Body of pancreas (tissue), 4 donors: Measurements from ENCODE around the gene IGBP1.

Source experiments
- POLR2A ChIP-seq, 3 donors: fragments of 450-650 bp; IDR thresholded peaks; one replicate each; pipeline ENCODE4 v1.6.1; 2016; ENCODE audit warnings: antibody characterized with exemption in 3 of 3, mild to moderate bottlenecking in 2 of 3
- TF ChIP-seq, protein P1 (sequence below), 7 experiments: fragments of 450-650 bp in 4 of 7; fragments of 200-600 bp in 3 of 7; sonication (generic) in 3 of 7; IDR thresholded peaks; one replicate each; pipeline ENCODE4 v1.5.1; 2016 to 2019; ENCODE audit warnings: antibody characterized with exemption in 7 of 7

DNA sequence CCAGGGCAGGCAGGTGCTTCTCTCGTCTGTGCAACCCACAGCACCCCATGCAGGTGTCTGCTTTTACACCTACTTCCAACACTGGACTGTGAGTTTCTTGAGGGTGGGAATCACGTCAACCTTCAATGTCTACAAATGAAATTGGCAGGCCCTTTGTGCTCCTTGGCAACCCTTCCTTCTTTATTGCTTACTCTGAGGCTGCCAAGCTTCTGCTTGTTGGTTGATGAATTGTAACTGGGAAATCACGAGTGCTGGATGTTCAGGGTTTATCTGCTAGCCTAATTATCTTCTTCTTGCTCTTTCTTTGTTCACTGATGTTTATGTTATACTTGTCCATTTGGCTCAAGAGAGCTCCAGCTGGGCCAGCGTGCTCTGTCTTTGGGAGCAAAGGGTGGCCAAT, 41.5 kb downstream of the IGBP1 start:
- TF ChIP-seq, protein P1, sequence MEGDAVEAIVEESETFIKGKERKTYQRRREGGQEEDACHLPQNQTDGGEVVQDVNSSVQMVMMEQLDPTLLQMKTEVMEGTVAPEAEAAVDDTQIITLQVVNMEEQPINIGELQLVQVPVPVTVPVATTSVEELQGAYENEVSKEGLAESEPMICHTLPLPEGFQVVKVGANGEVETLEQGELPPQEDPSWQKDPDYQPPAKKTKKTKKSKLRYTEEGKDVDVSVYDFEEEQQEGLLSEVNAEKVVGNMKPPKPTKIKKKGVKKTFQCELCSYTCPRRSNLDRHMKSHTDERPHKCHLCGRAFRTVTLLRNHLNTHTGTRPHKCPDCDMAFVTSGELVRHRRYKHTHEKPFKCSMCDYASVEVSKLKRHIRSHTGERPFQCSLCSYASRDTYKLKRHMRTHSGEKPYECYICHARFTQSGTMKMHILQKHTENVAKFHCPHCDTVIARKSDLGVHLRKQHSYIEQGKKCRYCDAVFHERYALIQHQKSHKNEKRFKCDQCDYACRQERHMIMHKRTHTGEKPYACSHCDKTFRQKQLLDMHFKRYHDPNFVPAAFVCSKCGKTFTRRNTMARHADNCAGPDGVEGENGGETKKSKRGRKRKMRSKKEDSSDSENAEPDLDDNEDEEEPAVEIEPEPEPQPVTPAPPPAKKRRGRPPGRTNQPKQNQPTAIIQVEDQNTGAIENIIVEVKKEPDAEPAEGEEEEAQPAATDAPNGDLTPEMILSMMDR (IDR thresholded peaks at IDR 0.05), result no peak
- no peak for TF ChIP-seq POLR2A (IDR thresholded peaks at IDR 0.05)
